HepG2 (cell line): ENCODE results near the gene POLG2. TPM values are rescaled to one million over a fixed set of nuclear protein-coding genes. Genes with fewer than 3 reads are reported as not detected.

Experiments
- ARNTL ChIP-seq: sonication (generic); formaldehyde crosslinking; IDR thresholded peaks from 2 replicates; pipeline ENCODE4 v1.4.0; 2020; ENCODE audit warnings: mild to moderate bottlenecking, missing genetic modification reagents
- ATF6 ChIP-seq: sonication (generic); formaldehyde crosslinking; conservative IDR thresholded peaks from 2 replicates; pipeline ENCODE4 v1.4.0; 2020; ENCODE audit warnings: missing genetic modification reagents
- BCLAF1 ChIP-seq: fragments of 450-650 bp; IDR thresholded peaks from 2 replicates; pipeline ENCODE4 v1.6.1; 2017; ENCODE audit warnings: mild to moderate bottlenecking
- BORCS8-MEF2B ChIP-seq: sonication (generic); formaldehyde crosslinking; IDR thresholded peaks from 2 replicates; pipeline ENCODE4 v1.8.0; 2022; ENCODE audit warnings: mild to moderate bottlenecking, missing genetic modification reagents
- FIP1L1 ChIP-seq: fragments of 200-400 bp; formaldehyde crosslinking; IDR thresholded peaks from 2 replicates; pipeline ENCODE4 v1.6.1; 2018; ENCODE audit warnings: low read depth, mild to moderate bottlenecking, low read length, moderate library complexity, borderline replicate concordance; ENCODE audit not compliant: insufficient read depth
- NCOA5 ChIP-seq: sonication (generic); formaldehyde crosslinking; IDR thresholded peaks from 2 replicates; pipeline ENCODE4 v1.4.0; 2020; ENCODE audit warnings: missing genetic modification reagents
- PAWR ChIP-seq: sonication (generic); formaldehyde crosslinking; IDR thresholded peaks from 2 replicates; pipeline ENCODE4 v1.4.0; 2020; ENCODE audit warnings: missing genetic modification reagents, mild to moderate bottlenecking, borderline replicate concordance
- RXRB ChIP-seq: IDR thresholded peaks from 2 replicates; pipeline ENCODE4 v1.6.1; 2016; ENCODE audit warnings: borderline replicate concordance, missing genetic modification reagents, missing compliant biosample characterization
- SOX13 ChIP-seq, 3 experiments: fragments of 450-650 bp in 1 of 3; sonication (generic) in 1 of 3; formaldehyde crosslinking in 1 of 3; IDR thresholded peaks in 2 of 3; conservative IDR thresholded peaks in 1 of 3; 2 replicates each; pipeline versions ENCODE4 v1.5.0 to v1.6.1; 2016 to 2020; ENCODE audit warnings: antibody characterized with exemption in 1 of 3, mild to moderate bottlenecking in 1 of 3, missing compliant biosample characterization in 1 of 3, missing genetic modification reagents in 1 of 3, moderate library complexity in 1 of 3
- SP1 ChIP-seq, 2 experiments: fragments of 450-650 bp in 1 of 2; sonication (generic) in 1 of 2; formaldehyde crosslinking in 1 of 2; IDR thresholded peaks; 2 replicates each; pipeline versions ENCODE4 v1.4.0 to v1.6.1; 2016 to 2020; ENCODE audit warnings: missing genetic modification reagents in 1 of 2
- ZNF275 ChIP-seq: sonication (generic); formaldehyde crosslinking; IDR thresholded peaks from 2 replicates; pipeline ENCODE4 v1.8.0; 2022; ENCODE audit warnings: missing genetic modification reagents, mild to moderate bottlenecking, inconsistent platforms, borderline replicate concordance
- ZNF30 ChIP-seq: sonication (generic); formaldehyde crosslinking; IDR thresholded peaks from 2 replicates; pipeline ENCODE4 v1.5.0; 2020; ENCODE audit warnings: mild to moderate bottlenecking, missing genetic modification reagents
- ZNF460 ChIP-seq: sonication (generic); formaldehyde crosslinking; IDR thresholded peaks from 2 replicates; pipeline ENCODE4 v1.5.1; 2020; ENCODE audit warnings: missing genetic modification reagents, mild to moderate bottlenecking, borderline replicate concordance
- ZNF512B ChIP-seq: sonication (generic); formaldehyde crosslinking; IDR thresholded peaks from 2 replicates; pipeline ENCODE4 v1.5.1; 2020; ENCODE audit warnings: missing genetic modification reagents, mild to moderate bottlenecking, borderline replicate concordance
- ZNF547 ChIP-seq: sonication (generic); formaldehyde crosslinking; IDR thresholded peaks from 2 replicates; pipeline ENCODE4 v1.5.1; 2020; ENCODE audit warnings: mild to moderate bottlenecking, missing genetic modification reagents
- ZNF691 ChIP-seq: sonication (generic); formaldehyde crosslinking; IDR thresholded peaks from 2 replicates; pipeline ENCODE4 v1.4.0; 2020; ENCODE audit warnings: missing genetic modification reagents, low read depth, mild to moderate bottlenecking, borderline replicate concordance
- polyA plus RNA-seq, 8 experiments: library from polyadenylated mRNA; depleted of rRNA in 3 of 8; stranded (reverse) in 7 of 8; unstranded in 1 of 8; fragments of >200 nt; fragmentation: Illumina TruSeq in 4 of 8; extraction: Trizol in 4 of 8; gene quantifications; 2 replicates each; pipeline versions ENCODE4 v1.2.1 to v1.2.3, GENCODE V29; 2011 to 2016; ENCODE audit warnings: low read depth in 4 of 8, missing spikeins in 1 of 8, mixed read lengths in 1 of 8; ENCODE audit not compliant: insufficient read depth in 1 of 8
- total RNA-seq, 5 experiments: library from RNA; depleted of rRNA; stranded (reverse); fragments of >200 nt; fragmentation: Illumina TruSeq; extraction: Trizol; gene quantifications; 2 replicates each; pipeline ENCODE4 v1.2.3, GENCODE V29; 2016; ENCODE audit warnings: low read depth in 1 of 5
- TF ChIP-seq, protein P1 (sequence below): sonication (generic); formaldehyde crosslinking; IDR thresholded peaks from 2 replicates; pipeline ENCODE4 v1.4.0; 2020; ENCODE audit warnings: missing genetic modification reagents

The POLG2 gene
- total and polyA plus RNA-seq, 2 of the 13 experiments (the other 11 are each of a cell fraction or from before 2014, with no cell fraction given), result 21.1 to 25.5 TPM

- TF ChIP-seq FIP1L1, result peak; percentile 24; the same call in 1 of the 2 replicates
- TF ChIP-seq BCLAF1, result no peak
- 0 out of 2 replicates have a peak, but pooled peaks have one; percentile 8 for TF ChIP-seq SOX13 (IDR thresholded peaks at IDR 0.05)
- TF ChIP-seq SOX13 (CRISPR knock-in tag; conservative IDR thresholded peaks at IDR 0.05 in 1 of 2, IDR thresholded peaks at IDR 0.05 in 1 of 2), result 0 out of 4 replicates have a peak, but pooled peaks of 1 of the 2 experiments have one; percentile 15
- no peak for TF ChIP-seq ARNTL (CRISPR knock-in tag)
- TF ChIP-seq, protein P1, sequence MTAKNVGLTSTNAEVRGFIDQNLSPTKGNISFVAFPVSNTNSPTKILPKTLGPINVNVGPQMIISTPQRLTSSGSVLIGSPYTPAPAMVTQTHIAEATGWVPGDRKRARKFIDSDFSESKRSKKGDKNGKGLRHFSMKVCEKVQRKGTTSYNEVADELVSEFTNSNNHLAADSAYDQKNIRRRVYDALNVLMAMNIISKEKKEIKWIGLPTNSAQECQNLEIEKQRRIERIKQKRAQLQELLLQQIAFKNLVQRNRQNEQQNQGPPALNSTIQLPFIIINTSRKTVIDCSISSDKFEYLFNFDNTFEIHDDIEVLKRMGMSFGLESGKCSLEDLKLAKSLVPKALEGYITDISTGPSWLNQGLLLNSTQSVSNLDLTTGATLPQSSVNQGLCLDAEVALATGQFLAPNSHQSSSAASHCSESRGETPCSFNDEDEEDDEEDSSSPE (CRISPR knock-in tag), result no peak
- no peak for TF ChIP-seq ZNF460 (CRISPR knock-in tag)
- TF ChIP-seq ZNF30, result peak; percentile 86; the same call in 1 of the 2 replicates
- no peak for TF ChIP-seq ZNF691 (CRISPR knock-in tag)
- no peak; the same call in 1 of the 2 replicates for TF ChIP-seq ZNF547 (CRISPR knock-in tag)
- TF ChIP-seq PAWR, result no peak
- TF ChIP-seq NCOA5, result no peak
- peak; percentile 20; the same call in 1 of the 2 replicates for TF ChIP-seq BORCS8-MEF2B (CRISPR knock-in tag)
- no peak for TF ChIP-seq SP1 (IDR thresholded peaks at IDR 0.05)
- TF ChIP-seq SP1 (CRISPR knock-in tag; IDR thresholded peaks at IDR 0.05), result peak; percentile 82
- peak; percentile 36; the same call in 1 of the 2 replicates for TF ChIP-seq RXRB (CRISPR knock-in tag)
- no peak for TF ChIP-seq ZNF512B (CRISPR knock-in tag)
- TF ChIP-seq ZNF275 (CRISPR knock-in tag), result no peak
- no peak for TF ChIP-seq ATF6
These were observed 9.3 kb upstream of the POLG2 start, which contains the start of gene DDX5 (continued) for GRCh38 chr17:64506201-64506575.
